ENCODE results near the gene XPO1. TPM values are rescaled to one million over a fixed set of nuclear protein-coding genes. Genes with fewer than 3 reads are reported as not detected.
A peak's percentile ranks its signal among the peaks of the same experiment; 100 is the strongest.
"Not testable (repeated sequence)": the region's sequence is repeated elsewhere in the genome, so short reads cannot be mapped to it uniquely, and the experiment has no call there.

The XPO1 gene
- 10 to 100 TPM; 28.1 to 53.4 (median 31.7) TPM for polyA plus RNA-seq

- 0 to 1% (median 0%) methylated on average over 47 to 65 of the region's 65 CpGs for WGBS, 3 donors
These were observed at the start of gene XPO1 for GRCh38 chr2:61538200-61538919. Gene XPO1, minus strand, starts transcription at chr2:61538356. Its CDS starts 4,459 bp downstream, at chr2:61533897.

GRCh38 chr2:61586928-61587327 lies 48.8 kb upstream of the XPO1 start:
- WGBS, 3 donors = 90 to 97% (median 91%) methylated on average over 5 of the region's 5 CpGs
- H3K27ac ChIP-seq (ENCODE audit: low read depth, low read length) = not testable (repeated sequence)

More at GRCh38 chr2:61538200-61538919, at the start of gene XPO1:
- peak within 1 kb of the TSS; percentile 78 for H3K27ac ChIP-seq (ENCODE audit: low read depth, low read length)

GRCh38 chr2:61585383-61585782 lies 47.2 kb upstream of the XPO1 start:
- 46 to 59% (median 47%) methylated on average over 3 of the region's 3 CpGs for WGBS, 3 donors
- no peak overlapping the region for H3K27ac ChIP-seq (ENCODE audit: low read depth, low read length)

GRCh38 chr2:61584368-61584767 lies 46.2 kb upstream of the XPO1 start:
- WGBS, 3 donors = 94 to 97% (median 97%) methylated on average over 9 of the region's 9 CpGs
- not testable (repeated sequence) for H3K27ac ChIP-seq (ENCODE audit: low read depth, low read length)

- H3K27ac ChIP-seq (ENCODE audit: low read depth, low read length) = no peak overlapping the region
- WGBS, 3 donors = 71 to 81% (median 80%) methylated on average over 3 of the region's 3 CpGs
These were observed 44.0 kb upstream of the XPO1 start for GRCh38 chr2:61582165-61582564.

- no peak overlapping the region for H3K27ac ChIP-seq (ENCODE audit: low read depth, low read length)
- 97 to 100% (median 98%) methylated on average over 1 of the region's 1 CpG for WGBS, 3 donors
These were observed 43.6 kb upstream of the XPO1 start for GRCh38 chr2:61581716-61582115.

- 18 to 51% (median 24%) methylated on average over 3 of the region's 3 CpGs for WGBS, 3 donors
- no peak overlapping the region for H3K27ac ChIP-seq (ENCODE audit: low read depth, low read length)
These were observed 37.3 kb upstream of the XPO1 start for GRCh38 chr2:61575447-61575859.

GRCh38 chr2:61566566-61566965 lies 28.4 kb upstream of the XPO1 start:
- no peak overlapping the region for H3K27ac ChIP-seq (ENCODE audit: low read depth, low read length)
- WGBS, 3 donors = 71 to 90% (median 85%) methylated on average over 7 of the region's 7 CpGs

- 86 to 95% (median 89%) methylated on average over 2 of the region's 2 CpGs for WGBS, 3 donors
- H3K27ac ChIP-seq (ENCODE audit: low read depth, low read length) = no peak overlapping the region
These were observed 24.5 kb upstream of the XPO1 start for GRCh38 chr2:61562615-61563014.

GRCh38 chr2:61558160-61558559 lies 20.0 kb upstream of the XPO1 start:
- no peak overlapping the region for H3K27ac ChIP-seq (ENCODE audit: low read depth, low read length)
- 76 to 89% (median 85%) methylated on average over 5 of the region's 5 CpGs for WGBS, 3 donors

GRCh38 chr2:61557381-61557780 lies 19.2 kb upstream of the XPO1 start:
- no peak overlapping the region for H3K27ac ChIP-seq (ENCODE audit: low read depth, low read length)
- WGBS, 3 donors = 86 to 90% (median 87%) methylated on average over 6 of the region's 6 CpGs

- H3K27ac ChIP-seq (ENCODE audit: low read depth, low read length) = no peak overlapping the region
- WGBS, 3 donors = 83 to 98% (median 95%) methylated on average over 1 of the region's 1 CpG
These were observed 16.4 kb upstream of the XPO1 start for GRCh38 chr2:61554604-61555003.

GRCh38 chr2:61550375-61551209 lies 12.4 kb upstream of the XPO1 start:
- no peak overlapping the region for H3K27ac ChIP-seq (ENCODE audit: low read depth, low read length)
- WGBS, 3 donors = 78 to 87% (median 79%) methylated on average over 5 of the region's 5 CpGs

GRCh38 chr2:61549546-61549945 lies 11.4 kb upstream of the XPO1 start:
- WGBS, 3 donors = 92 to 98% (median 96%) methylated on average over 2 of the region's 2 CpGs
- no peak overlapping the region for H3K27ac ChIP-seq (ENCODE audit: low read depth, low read length)

GRCh38 chr2:61543062-61543461 lies 4.9 kb upstream of the XPO1 start:
- 89 to 98% (median 93%) methylated on average over 2 of the region's 2 CpGs for WGBS, 3 donors
- H3K27ac ChIP-seq (ENCODE audit: low read depth, low read length) = no peak overlapping the region

GRCh38 chr2:61540167-61540566 lies 2.0 kb upstream of the XPO1 start:
- H3K27ac ChIP-seq (ENCODE audit: low read depth, low read length) = not testable (repeated sequence)
- 88 to 98% (median 95%) methylated on average over 10 of the region's 10 CpGs for WGBS, 3 donors

- H3K27ac ChIP-seq (ENCODE audit: low read depth, low read length) = peak overlapping the region; percentile 78
- WGBS, 3 donors = 1 to 5% (median 4%) methylated on average over 19 of the region's 19 CpGs
These were observed 864 bp upstream of the XPO1 start for GRCh38 chr2:61538920-61539520.

- WGBS, 3 donors = 0 to 7% (median 0%) methylated on average over 2 to 13 of the region's 15 CpGs
- peak overlapping the region; percentile 57 for H3K27ac ChIP-seq (ENCODE audit: low read depth, low read length)
These were observed 281 bp downstream of the XPO1 start for GRCh38 chr2:61537950-61538199.

GRCh38 chr2:61537277-61537949 lies 743 bp downstream of the XPO1 start:
- WGBS, 3 donors = 0 to 1% (median 1%) methylated on average over 43 to 52 of the region's 52 CpGs
- H3K27ac ChIP-seq (ENCODE audit: low read depth, low read length) = peak overlapping the region; percentile 57

Data from adipose tissue (tissue), 3 donors.